SU-DHL-6 (cell line): ENCODE results near the gene SEC31A.

Source experiments
- H2AFZ ChIP-seq: fragments of 200-600 bp; sonication (generic); 2 replicates; pipeline ENCODE4 v1.6.1; 2014; ENCODE audit warnings: low read depth, mild to moderate bottlenecking, moderate library complexity, mixed read lengths, antibody characterized with exemption, low read length; ENCODE audit not compliant: severe bottlenecking
- H3F3A ChIP-seq: fragments of 200-600 bp; shearing (Covaris generic); 2 replicates; pipeline ENCODE4 v1.6.0; 2016; ENCODE audit warnings: antibody characterized with exemption, mild to moderate bottlenecking; ENCODE audit not compliant: insufficient read depth
- H3K27ac ChIP-seq: fragments of 200-600 bp; sonication (generic); 2 replicates; pipeline ENCODE4 v1.5.1; 2016; ENCODE audit warnings: low read depth, mild to moderate bottlenecking, low read length, moderate library complexity, mixed read lengths
- H3K27me3 ChIP-seq: fragments of 200-600 bp; sonication (generic), shearing (Covaris generic); 2 replicates; pipeline ENCODE4 v1.6.0; 2014; ENCODE audit warnings: mild to moderate bottlenecking, low read length
- H3K36me3 ChIP-seq: fragments of 200-600 bp; sonication (generic); 2 replicates; pipeline ENCODE4 v1.6.1; 2014; ENCODE audit warnings: mild to moderate bottlenecking, low read length, mixed read lengths
- H3K4me2 ChIP-seq: fragments of 300-600, 200-600 bp; shearing (Covaris generic), sonication (generic); 2 replicates; pipeline ENCODE4 v1.6.0; 2014; ENCODE audit warnings: low read length, low read depth, mild to moderate bottlenecking; ENCODE audit not compliant: poor library complexity, severe bottlenecking
- H3K4me3 ChIP-seq: fragments of 200-600 bp; sonication (generic); 2 replicates; pipeline ENCODE4 v1.5.1; 2014; ENCODE audit warnings: antibody characterized with exemption, low read length, mild to moderate bottlenecking, mixed read lengths; ENCODE audit not compliant: insufficient read depth, poor library complexity, severe bottlenecking
- H3K79me2 ChIP-seq: fragments of 200-600 bp; sonication (generic); 2 replicates; pipeline ENCODE4 v1.6.1; 2014; ENCODE audit warnings: mild to moderate bottlenecking, low read length, moderate library complexity; ENCODE audit not compliant: insufficient read depth
- H3K9ac ChIP-seq: fragments of 200-600 bp; sonication (generic); 2 replicates; pipeline ENCODE4 v1.7.0; 2014; ENCODE audit warnings: mild to moderate bottlenecking, low read length
- H3K9me2 ChIP-seq: fragments of 200-600 bp; sonication (generic); replicated peaks from 2 replicates; pipeline ENCODE4 v1.6.1; 2014; ENCODE audit warnings: low read length; ENCODE audit not compliant: insufficient read depth
- H3K9me3 ChIP-seq: fragments of 200-600 bp; sonication (generic); 2 replicates; pipeline ENCODE4 v1.6.1; 2014; ENCODE audit warnings: low read length, mixed read lengths; ENCODE audit not compliant: insufficient read depth
- H4K20me1 ChIP-seq: fragments of 200-600 bp; sonication (generic); 2 replicates; pipeline ENCODE4 v1.6.1; 2014; ENCODE audit warnings: low read depth, mild to moderate bottlenecking, antibody characterized with exemption, low read length, moderate library complexity, mixed read lengths
- CTCF ChIP-seq: fragments of 200-600 bp; sonication (generic); IDR thresholded peaks from one replicate; pipeline ENCODE4 v1.5.1; 2017; ENCODE audit warnings: antibody characterized with exemption, mild to moderate bottlenecking, low read length, moderate library complexity; ENCODE audit not compliant: insufficient read depth, poor library complexity, severe bottlenecking
- EZH2phosphoT487 ChIP-seq: fragments of 200-600 bp; sonication (generic), shearing (Covaris generic); conservative IDR thresholded peaks from 2 replicates; pipeline ENCODE4 v1.6.1; 2018; ENCODE audit warnings: mild to moderate bottlenecking, antibody characterized with exemption, low read length, moderate library complexity, mixed read lengths

SEC31A gene

GRCh38 chr4:82930848-82931755 is 40.1 kb upstream of the SEC31A start:
- H3K9me3 ChIP-seq: no peaks in the 10 kb centered on the region
- H3K9me2 ChIP-seq: no peaks in the 10 kb centered on the region
- H2AFZ ChIP-seq: no peak overlapping the region
- no peaks in the 10 kb centered on the region for H3K79me2 ChIP-seq
- H3K4me2 ChIP-seq: no peak overlapping the region
- no peaks in the 10 kb centered on the region for H3F3A ChIP-seq
- no peak overlapping the region for H3K4me3 ChIP-seq
- H3K36me3 ChIP-seq: peaks cover 1% of the 10 kb centered on the region; the same call in 1 of the 2 replicates
- no peak for TF ChIP-seq EZH2phosphoT487
- TF ChIP-seq CTCF: no peak
- H3K9ac ChIP-seq: no peak overlapping the region
- no peaks in the 10 kb centered on the region for H4K20me1 ChIP-seq
- H3K27ac ChIP-seq: no peak overlapping the region
- H3K27me3 ChIP-seq: no peaks in the 10 kb centered on the region

GRCh38 chr4:82921795-82922194 is 30.8 kb upstream of the SEC31A start:
- no peaks in the 10 kb centered on the region for H3K27me3 ChIP-seq

GRCh38 chr4:82919386-82919785 is 28.4 kb upstream of the SEC31A start:
- no peaks in the 10 kb centered on the region for H3F3A ChIP-seq
- no peaks in the 10 kb centered on the region for H4K20me1 ChIP-seq
- H3K9me3 ChIP-seq: no peaks in the 10 kb centered on the region
- H3K4me2 ChIP-seq: no peak overlapping the region
- no peaks in the 10 kb centered on the region for H3K9me2 ChIP-seq
- H3K27ac ChIP-seq: no peak overlapping the region
- no peaks in the 10 kb centered on the region for H3K36me3 ChIP-seq
- no peak overlapping the region for H3K9ac ChIP-seq
- TF ChIP-seq CTCF (no peak), EZH2phosphoT487 (no peak)
- H3K4me3 ChIP-seq: no peak overlapping the region
- no peaks in the 10 kb centered on the region for H3K79me2 ChIP-seq
- no peak overlapping the region for H2AFZ ChIP-seq
- H3K27me3 ChIP-seq: no peaks in the 10 kb centered on the region

More at GRCh38 chr4:82921795-82922194, 30.8 kb upstream of the SEC31A start:
- TF ChIP-seq CTCF (no peak), EZH2phosphoT487 (no peak)
- Histone ChIP-seq H3K9me2 (no peaks in the 10 kb centered on the region), H3F3A (no peaks in the 10 kb centered on the region), H3K9me3 (no peaks in the 10 kb centered on the region), H3K9ac (no peak overlapping the region), H3K27ac (no peak overlapping the region), H3K79me2 (no peaks in the 10 kb centered on the region), H3K36me3 (peaks cover 2% of the 10 kb centered on the region; the same call in 1 of the 2 replicates), H3K4me3 (no peak overlapping the region), H2AFZ (no peak overlapping the region), H3K4me2 (no peak overlapping the region), H4K20me1 (no peaks in the 10 kb centered on the region)
